Right atrium auricular region (tissue), 2 donors: Measurements from ENCODE around the gene SAFB2. TPM values are rescaled to one million over a fixed set of nuclear protein-coding genes. Genes with fewer than 3 reads are reported as not detected.

ENCODE experiments used
- DNase-seq: peaks from one replicate; pipeline ENCODE4 v3.0.0-alpha.2; 2019; ENCODE audit warnings: low spot score
- H3K27ac ChIP-seq, 2 donors: fragments of 200-600 bp; sonication (generic); 1 replicate in 1 of 2; 2 replicates in 1 of 2; pipeline ENCODE4 v1.5.1; 2016 to 2019
- H3K27me3 ChIP-seq, 2 donors: fragments of 200-600 bp; sonication (generic); one replicate each; pipeline versions ENCODE4 v1.5.1 to v1.6.0; 2017 to 2019
- H3K36me3 ChIP-seq: fragments of 200-600 bp; sonication (generic); one replicate; pipeline ENCODE4 v1.5.1; 2016
- H3K4me1 ChIP-seq, 2 donors: fragments of 200-600 bp; sonication (generic); one replicate each; pipeline versions ENCODE4 v1.5.1 to v1.6.0; 2017 to 2019
- H3K4me3 ChIP-seq, 2 donors: fragments of 200-600 bp; sonication (generic); 1 replicate in 1 of 2; 2 replicates in 1 of 2; pipeline ENCODE4 v1.5.1; 2017 to 2019; ENCODE audit warnings: mild to moderate bottlenecking in 1 of 2, moderate library complexity in 1 of 2
- H3K9me3 ChIP-seq, 2 donors: fragments of 200-600 bp; sonication (generic); one replicate each; pipeline ENCODE4 v1.5.1; 2019
- total RNA-seq, 2 donors: library from RNA; depleted of rRNA; stranded (reverse); fragments of >200 nt; gene quantifications; one replicate each; pipeline ENCODE4 v1.1.0, GENCODE V29; 2016
- TF ChIP-seq, protein P1 (sequence below), 2 donors: fragments of 200-600 bp; sonication (generic); IDR thresholded peaks; one replicate each; pipeline ENCODE4 v1.5.1; 2019; ENCODE audit warnings: antibody characterized with exemption in 2 of 2

Gene SAFB2
- total RNA-seq, 2 donors from 2014 or later = 16.1 to 26.6 TPM

DNA sequence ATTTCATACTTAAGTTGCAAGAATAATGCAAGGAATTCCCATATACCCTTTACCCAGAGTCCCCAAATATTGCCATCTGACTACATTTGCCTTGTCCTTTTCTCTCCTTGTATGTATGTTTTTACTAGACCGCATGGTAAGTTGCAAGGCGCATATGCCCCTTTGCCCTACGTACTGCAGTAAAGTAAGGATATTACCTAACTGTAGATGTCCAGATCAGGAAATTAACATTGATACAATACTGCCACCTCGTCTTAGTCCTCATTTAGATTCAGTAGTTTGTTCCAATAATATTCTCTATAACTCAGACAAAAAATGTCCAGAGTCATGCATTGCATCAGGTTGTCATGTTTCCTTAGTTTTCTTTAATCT is 9.7 kb upstream of the SAFB2 start:
- Histone ChIP-seq H3K4me3 (no peak overlapping the region), H3K4me1 (peaks cover 0 to 69% of the 10 kb centered on the region in 2 donors), H3K36me3 (peaks cover 32% of the 10 kb centered on the region), H3K27ac (peak overlapping the region in 1 of 2 donors; percentile 3), H3K9me3 (no peaks in the 10 kb centered on the region), H3K27me3 (no peaks in the 10 kb centered on the region)
- DNase-seq = no peak
- TF ChIP-seq, protein P1, sequence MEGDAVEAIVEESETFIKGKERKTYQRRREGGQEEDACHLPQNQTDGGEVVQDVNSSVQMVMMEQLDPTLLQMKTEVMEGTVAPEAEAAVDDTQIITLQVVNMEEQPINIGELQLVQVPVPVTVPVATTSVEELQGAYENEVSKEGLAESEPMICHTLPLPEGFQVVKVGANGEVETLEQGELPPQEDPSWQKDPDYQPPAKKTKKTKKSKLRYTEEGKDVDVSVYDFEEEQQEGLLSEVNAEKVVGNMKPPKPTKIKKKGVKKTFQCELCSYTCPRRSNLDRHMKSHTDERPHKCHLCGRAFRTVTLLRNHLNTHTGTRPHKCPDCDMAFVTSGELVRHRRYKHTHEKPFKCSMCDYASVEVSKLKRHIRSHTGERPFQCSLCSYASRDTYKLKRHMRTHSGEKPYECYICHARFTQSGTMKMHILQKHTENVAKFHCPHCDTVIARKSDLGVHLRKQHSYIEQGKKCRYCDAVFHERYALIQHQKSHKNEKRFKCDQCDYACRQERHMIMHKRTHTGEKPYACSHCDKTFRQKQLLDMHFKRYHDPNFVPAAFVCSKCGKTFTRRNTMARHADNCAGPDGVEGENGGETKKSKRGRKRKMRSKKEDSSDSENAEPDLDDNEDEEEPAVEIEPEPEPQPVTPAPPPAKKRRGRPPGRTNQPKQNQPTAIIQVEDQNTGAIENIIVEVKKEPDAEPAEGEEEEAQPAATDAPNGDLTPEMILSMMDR (IDR thresholded peaks at IDR 0.05) = no peak

- H3K36me3 ChIP-seq = peaks cover 37% of the 10 kb centered on the region
Observed at GRCh38 chr19:5631567-5632240, 9.1 kb upstream of the SAFB2 start.

GRCh38 chr19:5628919-5629481 is 6.4 kb upstream of the SAFB2 start:
- peaks cover 54% of the 10 kb centered on the region for H3K36me3 ChIP-seq
- peaks cover 0 to 91% of the 10 kb centered on the region in 2 donors for H3K4me1 ChIP-seq
- H3K9me3 ChIP-seq = no peaks in the 10 kb centered on the region
- H3K4me3 ChIP-seq = no peak overlapping the region
- TF ChIP-seq, protein P1 (IDR thresholded peaks at IDR 0.05) = no peak
- DNase-seq = no peak
- H3K27me3 ChIP-seq = no peaks in the 10 kb centered on the region
- H3K27ac ChIP-seq = no peak overlapping the region

More at GRCh38 chr19:5631567-5632240, 9.1 kb upstream of the SAFB2 start:
- peak overlapping the region; percentile 3 to 24 for H3K27ac ChIP-seq
- H3K9me3 ChIP-seq = no peaks in the 10 kb centered on the region
- TF ChIP-seq, protein P1 (IDR thresholded peaks at IDR 0.05) = no peak
- peaks cover 0 to 75% of the 10 kb centered on the region in 2 donors for H3K4me1 ChIP-seq
- H3K27me3 ChIP-seq = no peaks in the 10 kb centered on the region
- DNase-seq = no peak
- H3K4me3 ChIP-seq = no peak overlapping the region

DNA sequence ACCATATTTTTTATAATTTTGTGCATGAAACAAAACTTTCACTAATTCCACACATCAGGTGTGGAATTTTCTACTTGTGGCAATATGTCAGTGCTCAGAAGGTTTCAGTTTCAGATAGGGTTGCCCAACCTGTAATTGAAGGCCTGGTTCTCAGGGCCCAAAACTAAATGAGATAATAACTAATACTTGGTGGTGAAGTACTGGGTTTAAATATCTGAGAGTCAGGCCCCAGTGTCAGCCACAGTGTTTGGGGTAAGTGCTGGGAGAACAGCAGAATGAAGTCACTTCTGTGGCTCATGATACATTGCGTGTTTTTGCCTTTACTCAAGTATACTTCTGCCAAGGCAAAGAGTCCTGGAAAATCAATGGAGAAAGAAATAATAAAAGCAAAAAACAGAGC is 5.9 kb upstream of the SAFB2 start:
- peak overlapping the region in 1 of 2 donors; percentile 44 for H3K27ac ChIP-seq
- no peaks in the 10 kb centered on the region for H3K27me3 ChIP-seq
- H3K9me3 ChIP-seq = no peaks in the 10 kb centered on the region
- peaks cover 0 to 91% of the 10 kb centered on the region in 2 donors for H3K4me1 ChIP-seq
- H3K36me3 ChIP-seq = peaks cover 54% of the 10 kb centered on the region
- TF ChIP-seq, protein P1 (IDR thresholded peaks at IDR 0.05) = no peak
- H3K4me3 ChIP-seq = no peak overlapping the region
- no peak for DNase-seq

GRCh38 chr19:5627395-5627904 is 4.9 kb upstream of the SAFB2 start:
- TF ChIP-seq, protein P1 (IDR thresholded peaks at IDR 0.05) = no peak
- H3K4me3 ChIP-seq = no peak overlapping the region
- H3K9me3 ChIP-seq = no peaks in the 10 kb centered on the region
- H3K36me3 ChIP-seq = peaks cover 54% of the 10 kb centered on the region
- no peak for DNase-seq
- H3K27ac ChIP-seq = no peak overlapping the region
- H3K4me1 ChIP-seq = peaks cover 0 to 82% of the 10 kb centered on the region in 2 donors
- no peaks in the 10 kb centered on the region for H3K27me3 ChIP-seq
